NCI-H526 (cell line): Measurements from ENCODE around the gene NT5DC4.

Experiments used
- DNase-seq, 2 experiments: peaks; one replicate each; lab custom pipeline; 2025; lab: John Stamatoyannopoulos, UW

The NT5DC4 gene

DNA sequence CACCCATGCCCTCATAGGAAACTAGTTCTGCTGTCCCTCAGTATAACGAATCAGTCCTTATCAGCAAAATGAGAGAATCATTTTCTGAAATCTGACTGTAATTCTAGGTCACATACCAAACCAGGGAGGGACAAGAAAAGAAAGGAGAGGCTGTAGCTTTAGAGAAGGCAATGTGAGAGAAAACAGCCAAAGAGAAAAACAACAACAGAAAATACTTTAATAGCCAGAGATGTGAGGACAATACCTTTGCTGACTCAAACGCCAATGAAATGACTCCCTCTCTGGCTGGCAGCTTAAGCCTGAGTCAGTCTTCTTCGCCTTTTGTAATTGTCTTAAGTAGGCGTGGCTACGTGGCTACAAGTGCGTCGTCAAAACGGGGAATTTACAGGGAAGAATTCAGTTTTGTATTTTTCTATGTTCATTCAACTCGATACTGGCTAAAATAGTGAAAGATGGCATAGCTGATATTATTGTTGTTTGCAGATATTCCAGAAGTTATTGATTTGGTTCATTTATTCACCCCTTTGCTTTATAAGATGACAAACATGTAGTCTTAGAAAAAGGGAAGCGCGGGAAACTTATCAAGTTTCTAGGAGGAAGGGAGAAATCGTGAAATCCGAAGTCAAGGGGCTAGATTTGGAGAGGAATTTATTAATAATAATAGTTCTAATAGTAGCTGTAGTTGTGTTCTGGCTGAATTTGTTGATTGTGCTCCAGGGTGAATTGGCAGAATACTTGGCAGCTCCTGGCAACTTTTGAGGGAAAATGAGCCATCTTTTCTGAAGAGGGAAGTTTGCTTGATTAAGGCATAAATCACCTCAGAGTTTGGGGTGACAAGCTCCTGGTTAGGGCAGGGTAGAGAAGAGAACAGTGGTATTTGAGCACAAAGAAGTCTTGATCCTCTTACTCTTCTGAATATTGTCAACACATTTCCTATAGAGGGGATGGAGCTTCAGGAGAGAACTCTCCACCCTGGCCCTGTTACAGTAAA is 63.7 kb downstream of the NT5DC4 start, which contains the start of gene IL1A:
Gene IL1A, minus strand, starts transcription at position 295 of the 991 bp plus-strand sequence. CDS start 723 bp downstream, outside the sequence.
- no peak for DNase-seq

DNA sequence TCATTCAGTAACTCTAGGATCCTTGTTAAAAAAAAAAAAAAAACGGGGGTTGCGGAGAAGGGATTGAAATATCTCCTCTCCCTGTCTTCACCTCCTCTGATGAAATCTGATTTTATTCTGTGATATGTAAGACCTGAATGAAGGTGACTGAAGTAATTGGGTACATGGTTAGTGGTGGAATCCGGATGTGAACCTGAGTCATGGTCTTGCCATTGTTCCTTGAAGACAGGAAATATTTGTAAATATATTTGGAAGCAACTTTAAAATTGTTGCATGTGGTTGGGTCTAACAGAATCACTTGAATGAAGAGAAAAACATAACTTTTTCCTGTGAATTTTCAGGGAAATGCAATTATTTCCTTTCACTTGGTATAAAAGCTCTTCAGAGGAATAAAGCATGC is 66.5 kb downstream of the NT5DC4 start:
- DNase-seq: no peak

DNA sequence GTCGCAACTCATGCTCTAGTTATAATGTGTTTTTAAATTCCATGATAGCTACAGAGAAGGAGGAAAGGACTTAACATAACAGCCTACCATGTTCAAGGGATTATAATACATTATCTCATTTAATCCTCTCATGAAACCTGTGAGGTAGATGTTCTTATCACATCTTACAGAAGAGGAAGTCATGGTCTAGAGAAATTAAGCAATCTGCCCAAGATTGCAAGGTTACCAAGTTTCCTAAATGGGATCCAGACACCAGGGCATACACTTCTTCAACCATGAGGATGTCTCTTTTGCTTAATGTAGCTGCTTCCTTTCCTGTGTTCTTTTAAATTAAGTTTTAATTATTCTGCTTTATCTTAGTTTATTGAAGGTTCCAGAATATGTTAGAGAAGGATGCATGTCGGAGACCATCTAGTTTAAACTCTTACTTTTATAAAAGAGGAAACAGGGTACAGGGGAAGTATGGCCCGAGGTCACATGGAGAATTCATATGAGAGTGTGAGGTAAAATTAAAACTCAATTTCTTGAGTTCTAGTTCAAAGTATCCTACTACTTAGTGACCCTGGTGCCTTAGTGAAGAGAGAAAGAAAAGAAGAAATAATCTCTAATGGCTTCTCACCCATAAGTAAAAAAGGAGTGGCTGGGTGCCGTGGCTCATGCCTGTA is 67.0 kb downstream of the NT5DC4 start:
- no peak for DNase-seq

DNA sequence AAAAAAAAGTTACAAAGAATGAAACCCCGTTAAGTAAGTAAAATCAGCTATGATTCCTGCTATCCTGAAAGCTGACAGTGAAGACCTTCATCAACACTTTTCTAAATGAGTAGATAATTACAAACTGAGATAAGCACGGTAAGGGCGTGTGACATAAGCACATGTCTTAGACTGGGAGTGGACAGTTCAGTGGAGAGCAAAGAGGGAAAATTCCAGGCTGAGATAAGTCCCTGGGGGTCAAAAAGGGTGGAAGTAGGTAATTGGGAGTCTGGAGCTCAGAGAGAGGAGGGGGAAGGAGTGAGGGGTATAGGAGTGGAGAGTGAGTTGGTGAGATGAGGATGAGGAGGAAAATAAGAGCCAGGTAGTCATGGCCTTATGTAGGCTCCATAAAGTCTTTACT is 67.8 kb downstream of the NT5DC4 start:
- no peak for DNase-seq
